GM19239 (cell line): ENCODE results near the gene TBK1.
"Not testable (repeated sequence)": the region's sequence is repeated elsewhere in the genome, so short reads cannot be mapped to it uniquely, and the experiment has no call there.

ENCODE experiments used
- DNase-seq: peaks from one replicate; pipeline ENCODE4 v3.0.0; 2011; ENCODE audit warnings: low spot score; ENCODE audit not compliant: insufficient read length
- FAIRE-seq: peaks from 2 replicates; lab custom pipeline; 2011; peaks lifted over from hg19 to GRCh38; lab: Jason Lieb, UNC

TBK1 gene

DNA sequence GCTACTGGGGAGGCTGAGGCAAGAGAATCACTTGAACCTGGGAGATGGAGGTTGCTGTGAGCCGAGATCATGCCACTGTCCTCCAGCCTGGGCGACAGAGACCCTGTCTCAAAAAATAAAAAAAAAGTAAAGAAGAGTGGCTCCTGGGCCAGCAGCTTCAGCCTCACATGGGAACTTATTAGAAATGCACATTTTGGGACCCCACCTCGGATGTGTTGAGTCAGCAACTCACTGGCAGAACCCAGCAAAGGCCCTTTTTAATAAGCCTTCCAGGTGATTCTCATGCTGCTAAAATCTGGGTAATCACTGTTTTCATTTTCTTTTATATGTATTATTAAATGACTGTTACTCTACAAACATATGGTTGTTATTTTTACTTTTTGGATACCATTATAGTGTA lies 41.6 kb downstream of the TBK1 start:
- FAIRE-seq (no peak), DNase-seq (no peak)

GRCh38 chr12:64494998-64495729 lies 43.2 kb downstream of the TBK1 start:
- DNase-seq, result no peak
- FAIRE-seq, result no peak

- DNase-seq, result no peak
- no peak for FAIRE-seq
These were observed 45.0 kb downstream of the TBK1 start for GRCh38 chr12:64496839-64497400.

GRCh38 chr12:64497484-64497883 lies 45.6 kb downstream of the TBK1 start:
- FAIRE-seq (no peak), DNase-seq (no peak)

- FAIRE-seq, result no peak
- no peak for DNase-seq
These were observed 46.0 kb downstream of the TBK1 start for GRCh38 chr12:64497903-64498302.

GRCh38 chr12:64500394-64500793 lies 48.5 kb downstream of the TBK1 start:
- no peak for FAIRE-seq
- no peak for DNase-seq

DNA sequence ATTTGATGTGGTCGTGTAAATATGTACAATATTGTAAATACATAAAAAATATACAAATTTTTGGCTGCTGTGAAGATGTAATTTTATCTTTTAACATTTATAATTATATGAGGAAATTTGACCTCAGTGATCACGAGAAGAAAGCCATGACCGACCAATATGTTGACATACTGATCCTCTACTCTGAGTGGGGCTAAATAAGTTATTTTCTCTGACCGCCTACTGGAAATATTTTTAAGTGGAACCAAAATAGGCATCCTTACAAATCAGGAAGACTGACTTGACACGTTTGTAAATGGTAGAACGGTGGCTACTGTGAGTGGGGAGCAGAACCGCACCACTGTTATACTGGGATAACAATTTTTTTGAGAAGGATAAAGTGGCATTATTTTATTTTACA lies 49.6 kb downstream of the TBK1 start:
- FAIRE-seq (no peak), DNase-seq (no peak)

GRCh38 chr12:64506955-64507354 lies 55.0 kb downstream of the TBK1 start:
- no peak for FAIRE-seq
- DNase-seq, result no peak

DNA sequence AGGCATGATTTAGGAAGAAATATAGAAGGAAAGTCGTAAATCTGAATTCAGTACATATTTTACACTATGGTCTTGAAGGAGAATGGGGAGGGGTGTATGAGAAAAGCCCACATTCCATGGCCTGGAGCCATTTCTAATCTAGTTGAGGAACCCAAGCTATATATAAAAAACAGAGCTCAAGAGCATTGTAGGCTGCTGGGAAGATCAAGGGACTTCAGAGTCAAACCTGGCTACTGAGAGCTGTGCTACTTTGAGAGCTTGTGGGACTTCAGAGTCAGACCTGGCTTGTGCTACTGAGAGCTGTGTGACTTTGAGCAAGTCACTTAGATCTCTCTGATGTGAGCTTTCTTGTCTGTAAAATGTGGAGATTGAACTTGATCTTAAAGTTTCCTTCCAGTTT lies 58.7 kb downstream of the TBK1 start:
- no peak for DNase-seq
- FAIRE-seq, result no peak

- no peak for DNase-seq
- FAIRE-seq, result no peak
These were observed 66.5 kb downstream of the TBK1 start for GRCh38 chr12:64518396-64518795.

DNA sequence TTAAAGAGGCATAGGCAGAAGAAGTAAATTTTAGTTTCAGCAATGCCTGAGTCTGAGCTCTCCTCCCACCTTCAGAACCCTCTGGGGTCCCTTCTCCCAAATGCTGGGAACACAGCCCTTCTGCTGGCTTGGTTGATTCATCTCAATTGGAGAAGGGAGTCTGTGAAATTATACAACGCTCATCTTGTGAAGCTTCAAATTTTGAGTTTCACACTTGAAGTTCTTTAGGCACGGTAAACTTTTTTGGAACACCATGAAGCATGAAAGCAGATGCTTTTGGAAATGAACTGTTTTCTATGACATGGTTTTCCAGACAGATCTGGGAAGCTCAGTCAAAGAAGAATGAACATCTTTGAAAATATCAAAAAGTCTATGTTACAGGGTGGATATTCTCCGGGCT lies 69.9 kb downstream of the TBK1 start:
- DNase-seq (no peak), FAIRE-seq (no peak)

GRCh38 chr12:64522316-64522715 lies 70.4 kb downstream of the TBK1 start:
- DNase-seq, result no peak
- FAIRE-seq, result no peak

DNA sequence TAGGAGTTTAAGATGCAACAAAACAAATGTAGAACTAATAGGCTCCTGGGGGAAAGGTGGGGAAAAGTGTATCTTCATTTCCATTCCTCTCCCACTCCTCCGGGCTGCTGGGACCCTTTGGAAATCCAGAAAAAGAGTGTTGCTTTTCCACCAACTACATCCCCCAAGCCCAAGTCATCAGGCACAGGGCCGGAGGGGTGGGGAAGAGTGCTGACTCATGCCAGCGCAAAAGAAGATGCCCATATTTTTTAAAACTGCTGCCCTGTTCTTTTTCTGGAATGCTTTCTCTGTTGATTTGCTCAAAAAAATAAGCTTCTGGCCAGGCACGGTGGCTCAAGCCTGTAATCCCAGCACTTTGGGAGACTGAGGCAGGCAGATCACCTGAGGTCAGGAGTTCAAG lies 70.9 kb downstream of the TBK1 start:
- FAIRE-seq (no peak), DNase-seq (no peak)

DNA sequence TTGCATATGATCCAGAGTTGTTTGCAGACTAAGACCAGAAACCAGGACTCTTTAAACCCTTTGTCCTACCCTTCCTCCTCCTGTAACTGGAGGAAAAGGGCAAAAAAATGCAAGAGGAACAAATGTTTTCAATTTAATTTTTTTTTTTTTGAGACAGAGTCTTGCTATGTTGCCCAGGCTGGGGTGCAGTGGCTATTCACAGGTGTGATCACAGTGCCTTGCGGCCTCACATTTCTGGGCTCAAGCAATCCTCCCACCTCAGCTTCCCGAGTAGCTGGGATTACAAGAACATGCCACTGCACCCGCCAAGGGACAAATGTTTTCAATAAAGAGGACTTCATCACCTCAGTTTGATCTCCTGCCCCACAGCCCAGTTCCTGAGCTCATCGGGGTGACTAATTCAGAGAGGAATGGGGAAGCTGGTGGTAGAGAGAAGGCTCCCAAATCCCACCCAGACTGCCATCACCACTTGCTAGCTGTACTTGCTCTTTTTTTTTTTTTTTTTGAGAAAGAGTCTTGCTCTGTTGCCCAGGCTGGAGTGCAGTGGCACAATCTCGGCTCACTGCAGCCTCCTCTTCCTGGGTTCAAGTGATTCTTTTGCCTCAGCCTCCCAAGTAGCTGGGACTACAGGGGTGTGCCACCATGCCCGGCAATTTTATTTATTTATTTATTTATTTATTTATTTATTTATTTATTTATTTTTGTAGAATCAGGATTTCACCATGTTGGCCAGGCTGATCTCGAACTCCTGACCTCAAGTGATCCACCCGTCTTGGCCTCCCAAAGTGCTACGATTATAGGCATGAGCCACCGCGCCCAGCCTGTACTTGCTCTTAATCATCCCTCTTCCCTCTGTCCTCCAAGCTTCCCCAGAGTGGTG lies 71.9 kb downstream of the TBK1 start:
- not testable (repeated sequence) for FAIRE-seq, DNase-seq

DNA sequence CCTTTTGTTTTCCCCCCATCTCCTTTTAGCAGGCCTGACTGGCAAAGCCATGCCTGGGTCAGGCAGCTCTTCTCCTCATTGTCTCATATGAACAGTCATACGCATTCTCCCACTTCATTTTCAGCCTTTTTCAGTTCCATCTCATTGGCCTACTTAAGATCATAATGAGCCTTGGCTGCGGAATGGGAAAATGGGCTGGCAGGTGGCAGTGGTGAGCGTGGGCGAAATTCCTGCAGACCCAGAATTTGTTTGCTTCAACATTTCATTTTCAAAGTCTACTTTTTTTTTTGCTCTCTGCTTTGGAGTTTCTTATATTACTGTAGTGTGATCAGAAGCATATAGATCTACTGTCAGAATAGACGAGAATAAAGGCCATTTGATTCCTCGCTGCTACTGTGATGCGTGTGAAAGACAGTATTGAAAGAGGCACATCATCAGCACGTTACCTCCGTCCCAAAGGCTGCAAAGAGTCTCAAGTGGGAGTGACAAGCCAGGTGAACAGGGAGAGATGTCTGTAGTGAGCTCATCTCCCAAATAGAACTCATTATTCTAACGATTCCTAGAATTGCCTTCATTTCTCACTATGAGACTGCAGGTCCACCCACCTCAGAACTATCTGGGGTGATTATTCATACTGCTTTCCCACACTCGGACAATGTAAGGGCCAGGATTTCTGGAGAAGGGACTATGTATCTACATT lies 73.7 kb downstream of the TBK1 start:
- no peak for FAIRE-seq
- DNase-seq, result no peak

- no peak for DNase-seq
- FAIRE-seq, result no peak
These were observed 74.9 kb downstream of the TBK1 start for GRCh38 chr12:64526859-64527258.

DNA sequence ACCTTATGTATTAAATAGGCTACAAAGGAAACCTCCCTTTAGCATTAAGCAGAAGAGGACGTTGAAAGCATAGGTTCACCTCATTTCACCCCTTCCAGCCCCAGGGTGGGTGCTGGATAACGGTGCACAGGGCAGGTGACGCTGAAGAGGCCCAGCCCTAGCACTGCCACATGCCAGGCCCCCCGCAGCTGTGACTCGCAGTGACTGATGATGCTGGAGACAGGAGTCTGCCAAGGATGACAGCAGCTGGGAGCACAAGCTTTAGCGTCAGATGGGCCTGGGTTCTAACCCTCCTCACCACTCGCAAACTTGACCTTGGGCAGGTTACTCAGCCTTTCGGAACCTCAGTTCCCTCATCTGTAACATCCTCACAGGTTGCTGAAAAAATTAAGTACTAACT lies 76.7 kb downstream of the TBK1 start:
- no peak for FAIRE-seq
- no peak for DNase-seq

DNA sequence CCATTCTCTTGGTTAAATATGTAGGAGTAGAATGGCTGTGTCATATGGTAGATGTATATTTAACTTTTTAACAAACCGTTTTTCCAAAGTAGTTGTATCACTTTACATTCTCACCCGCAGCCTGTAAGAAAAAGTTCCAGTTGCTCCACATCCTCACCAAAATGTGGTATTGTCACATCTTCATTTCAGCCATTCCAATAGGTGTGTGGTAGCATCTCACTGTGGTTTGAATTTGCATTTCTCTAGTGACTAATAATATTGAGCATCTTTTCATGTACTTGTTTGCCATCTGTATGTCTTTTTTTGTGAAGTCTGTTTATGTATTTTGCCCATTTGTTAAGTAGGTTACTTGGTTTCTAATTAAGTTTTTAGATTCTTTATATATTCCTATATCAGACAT lies 78.6 kb downstream of the TBK1 start:
- no peak for FAIRE-seq
- DNase-seq, result no peak

DNA sequence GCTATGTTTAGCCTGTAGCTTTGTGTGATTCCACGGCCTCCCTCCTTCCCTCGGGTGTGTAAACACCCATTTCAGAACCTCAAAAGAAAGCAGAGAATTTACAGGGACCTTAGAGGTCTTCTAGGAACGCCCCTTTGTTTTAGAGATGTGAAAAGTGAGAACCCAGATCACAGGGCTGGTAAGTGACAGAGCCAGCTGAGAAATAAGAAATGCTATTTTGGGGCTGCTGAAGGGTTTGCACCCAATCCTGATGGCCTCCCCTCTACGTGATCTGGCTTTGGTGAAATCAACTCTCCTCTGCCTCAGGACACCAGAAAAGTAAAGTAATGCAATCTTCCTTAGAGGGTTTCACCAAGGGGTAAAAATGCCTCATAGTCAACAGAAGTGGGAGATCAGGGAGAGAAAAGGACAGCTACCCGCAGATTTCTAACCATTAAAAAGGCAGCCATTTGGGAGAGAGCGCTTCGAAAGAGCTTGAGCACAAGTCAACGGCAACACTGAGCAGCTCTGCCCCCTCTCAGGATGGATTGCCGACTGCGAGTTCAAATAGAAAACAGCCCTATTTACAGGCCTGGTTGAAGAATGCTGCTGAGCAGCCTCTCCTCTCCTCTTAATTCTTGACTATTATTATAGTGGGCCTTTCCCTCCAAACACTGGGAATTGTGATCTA lies 79.9 kb downstream of the TBK1 start:
- DNase-seq, result no peak
- no peak for FAIRE-seq

DNA sequence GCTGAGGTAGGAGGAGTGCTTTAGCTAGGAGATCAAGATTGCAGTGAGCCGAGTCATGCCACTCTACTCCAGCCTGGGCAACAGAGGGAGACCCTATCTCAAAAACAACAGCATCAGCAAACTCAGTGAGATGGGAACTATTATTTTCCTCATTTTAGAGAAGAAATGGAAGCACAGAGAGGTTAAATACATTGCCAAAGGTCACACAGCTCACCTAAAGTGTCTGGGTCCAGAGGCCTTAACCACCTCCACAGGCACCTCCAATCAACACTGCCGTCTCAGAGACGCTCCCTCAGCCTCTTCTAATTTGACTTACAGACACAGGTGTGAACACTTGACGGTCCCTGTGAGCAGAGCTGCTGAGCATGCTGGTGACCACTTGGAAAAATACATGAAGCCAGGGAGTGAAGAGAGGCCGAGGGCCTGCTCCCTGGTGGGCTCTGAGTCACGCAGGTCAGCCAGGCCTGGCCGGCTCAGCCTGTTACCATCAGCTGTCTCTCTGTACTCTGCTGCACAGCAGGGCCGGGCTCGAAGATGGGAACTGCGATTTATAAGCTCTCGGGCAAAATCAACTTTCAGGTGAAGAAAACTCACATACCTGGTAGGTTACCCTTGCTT lies 80.9 kb downstream of the TBK1 start:
- no peak for DNase-seq
- no peak for FAIRE-seq
